Measurements from ENCODE around the gene CA9.

The CA9 gene

GRCh38 chr9:35658137-35658967 is 15.4 kb upstream of the CA9 start, which contains the start of gene CCDC107:
CCDC107 (plus strand) TSS chr9:35658292; CDS start chr9:35658380, 88 bp downstream.
- DNase-seq = peak; percentile 89
- peaks cover 4% of the 10 kb centered on the region for H3K9me3 Mint-ChIP-seq
- TF ChIP-seq CTCF (IDR thresholded peaks at IDR 0.05) = peak; percentile 65
- peaks cover 28% of the 10 kb centered on the region for H3K36me3 Mint-ChIP-seq (ENCODE audit: low read depth)
- H3K27me3 Mint-ChIP-seq (ENCODE audit: low read depth, poor library complexity) = peaks cover 20% of the 10 kb centered on the region
- H3K4me1 Mint-ChIP-seq = peaks cover 58% of the 10 kb centered on the region
- H3K4me3 Mint-ChIP-seq = peak within 1 kb of the TSS; percentile 86
- peak within 1 kb of the TSS; percentile 100 for H3K27ac Mint-ChIP-seq

DNA sequence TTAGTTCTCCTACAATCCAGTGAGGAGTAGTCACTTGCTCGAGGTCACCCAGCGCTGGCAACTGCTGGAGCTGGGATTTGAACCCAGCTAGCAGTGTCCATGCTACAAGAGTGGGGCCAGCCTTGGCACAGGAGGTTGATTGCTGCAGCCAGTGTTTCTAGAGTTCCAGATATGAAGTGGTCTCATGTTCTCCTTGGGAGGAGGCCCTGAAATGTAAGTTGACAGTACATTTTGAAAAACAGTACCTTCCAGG is 14.8 kb upstream of the CA9 start:
- H3K9me3 Mint-ChIP-seq = peaks cover 4% of the 10 kb centered on the region
- H3K36me3 Mint-ChIP-seq (ENCODE audit: low read depth) = peaks cover 28% of the 10 kb centered on the region
- peak overlapping the region; percentile 7 for H3K27ac Mint-ChIP-seq
- peak overlapping the region; percentile 86 for H3K4me3 Mint-ChIP-seq
- TF ChIP-seq CTCF (IDR thresholded peaks at IDR 0.05) = no peak
- no peak for DNase-seq
- H3K4me1 Mint-ChIP-seq = peaks cover 63% of the 10 kb centered on the region
- H3K27me3 Mint-ChIP-seq (ENCODE audit: low read depth, poor library complexity) = peaks cover 20% of the 10 kb centered on the region

DNA sequence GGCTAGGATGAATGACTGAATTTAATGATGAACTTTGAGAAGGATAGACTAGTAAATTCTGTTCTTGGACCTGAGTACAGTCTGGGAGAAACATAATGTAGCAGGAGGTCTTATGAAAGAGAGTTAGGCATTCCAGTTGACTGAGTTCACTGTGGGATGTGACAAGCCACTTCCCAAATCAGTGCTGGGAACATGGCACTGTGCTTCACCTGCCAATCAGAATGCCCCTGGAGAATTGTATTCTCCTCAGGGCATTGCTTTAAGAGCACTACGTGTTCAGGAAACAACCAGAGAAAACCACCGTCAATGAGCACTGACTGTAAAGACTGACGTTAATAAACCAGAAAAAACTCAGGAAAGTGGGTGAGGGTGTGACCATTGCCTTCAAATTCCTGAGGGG is 14.4 kb upstream of the CA9 start:
- no peak for DNase-seq
- peaks cover 67% of the 10 kb centered on the region for H3K4me1 Mint-ChIP-seq
- peak overlapping the region; percentile 7 for H3K27ac Mint-ChIP-seq

DNA sequence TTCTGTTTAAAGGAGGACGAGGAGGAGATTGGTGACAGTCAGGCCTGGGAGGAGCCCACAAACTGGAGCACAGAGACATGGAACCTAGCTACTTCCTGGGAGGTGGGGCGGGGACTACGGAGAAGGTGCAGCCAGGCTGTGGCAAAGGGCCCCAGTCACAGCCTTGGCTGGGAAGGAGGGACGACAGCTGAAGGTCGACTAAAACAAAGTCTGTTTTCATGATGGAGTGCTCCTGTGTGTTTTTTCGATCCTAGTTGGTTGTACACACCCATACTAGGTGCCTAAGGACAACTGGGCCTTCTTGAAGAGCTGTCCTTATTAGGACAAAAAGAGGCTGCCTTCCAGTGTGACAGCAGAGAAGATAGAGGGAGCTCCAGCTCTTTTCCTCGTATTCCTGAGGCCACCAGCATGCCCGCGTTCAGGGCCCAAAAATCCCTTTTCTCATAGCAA is 12.7 kb upstream of the CA9 start:
- Mint-ChIP-seq H3K36me3 (ENCODE audit: low read depth) (peaks cover 28% of the 10 kb centered on the region), H3K4me1 (peaks cover 75% of the 10 kb centered on the region), H3K27me3 (ENCODE audit: low read depth, poor library complexity) (peaks cover 14% of the 10 kb centered on the region), H3K4me3 (peak overlapping the region; percentile 52), H3K9me3 (peaks cover 4% of the 10 kb centered on the region), H3K27ac (no peak overlapping the region)
- no peak for DNase-seq
- TF ChIP-seq CTCF (IDR thresholded peaks at IDR 0.05) = no peak

More for the DNA sequence above, 14.4 kb upstream of the CA9 start:
- peaks cover 15% of the 10 kb centered on the region for H3K27me3 Mint-ChIP-seq (ENCODE audit: low read depth, poor library complexity)
- H3K36me3 Mint-ChIP-seq (ENCODE audit: low read depth) = peaks cover 28% of the 10 kb centered on the region
- peaks cover 4% of the 10 kb centered on the region for H3K9me3 Mint-ChIP-seq
- no peak for TF ChIP-seq CTCF (IDR thresholded peaks at IDR 0.05)
- peak overlapping the region; percentile 86 for H3K4me3 Mint-ChIP-seq

- Mint-ChIP-seq H3K9me3 (peaks cover 4% of the 10 kb centered on the region), H3K4me1 (peaks cover 66% of the 10 kb centered on the region), H3K27ac (peak overlapping the region; percentile 91), H3K36me3 (ENCODE audit: low read depth) (peaks cover 28% of the 10 kb centered on the region), H3K27me3 (ENCODE audit: low read depth, poor library complexity) (peaks cover 15% of the 10 kb centered on the region), H3K4me3 (no peak overlapping the region)
- DNase-seq = no peak
- no peak for TF ChIP-seq CTCF (IDR thresholded peaks at IDR 0.05)
Observed at GRCh38 chr9:35661756-35662350, 11.9 kb upstream of the CA9 start.

All from nephron progenitor cell (in vitro differentiated cells).